Measurements from ENCODE around the gene SFMBT2.

The SFMBT2 gene

DNA sequence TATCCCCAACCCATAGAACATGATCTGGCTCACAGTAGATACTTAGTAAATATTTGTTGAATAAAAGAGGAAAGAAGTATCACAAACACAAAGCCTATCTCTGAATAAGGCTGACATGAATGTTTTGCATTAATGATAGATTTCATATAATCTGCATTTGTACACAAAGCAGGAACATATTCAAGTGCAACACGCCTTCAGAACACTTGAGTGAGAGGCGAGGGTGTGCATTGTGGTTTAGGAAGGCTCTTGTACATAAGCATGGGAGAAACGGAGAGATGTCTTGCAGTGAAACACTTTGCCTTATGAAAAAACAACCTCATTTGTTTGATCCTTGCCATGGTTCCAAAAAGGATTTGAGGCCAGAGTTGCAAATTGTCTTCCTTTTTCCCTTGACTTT is 14.1 kb upstream of the SFMBT2 start:
- TF ChIP-seq ZFX (IDR thresholded peaks at IDR 0.05; ENCODE audit: borderline replicate concordance) (no peak), CTCF (IDR thresholded peaks at IDR 0.05) (no peak)
- no peak overlapping the region for H3K27ac ChIP-seq

DNA sequence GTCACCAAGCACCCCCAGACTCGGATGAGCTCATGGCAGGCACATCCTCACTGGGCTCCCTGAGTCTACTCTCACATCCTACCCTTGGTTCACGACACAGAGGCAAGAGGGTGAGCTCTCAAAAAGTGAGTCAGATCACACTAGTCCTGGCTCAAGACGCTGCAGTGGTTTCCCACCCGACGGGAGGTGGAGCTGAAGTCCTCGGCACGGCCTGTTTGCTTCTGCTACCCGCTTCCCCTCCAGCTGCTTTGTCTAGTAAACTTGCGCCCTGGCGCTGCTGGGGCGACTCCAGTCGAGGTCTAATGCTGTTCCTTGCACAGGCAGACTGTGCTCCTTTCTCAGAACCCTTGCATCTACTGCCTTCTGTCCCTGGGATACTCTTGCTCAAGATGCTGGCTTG is 13.5 kb upstream of the SFMBT2 start:
- H3K27ac ChIP-seq: no peak overlapping the region
- TF ChIP-seq CTCF (IDR thresholded peaks at IDR 0.05): no peak
- TF ChIP-seq ZFX (IDR thresholded peaks at IDR 0.05; ENCODE audit: borderline replicate concordance): no peak

- no peak for TF ChIP-seq CTCF (IDR thresholded peaks at IDR 0.05)
- H3K27ac ChIP-seq: no peak overlapping the region
Observed at GRCh38 chr10:7423521-7423920, 12.7 kb upstream of the SFMBT2 start.

DNA sequence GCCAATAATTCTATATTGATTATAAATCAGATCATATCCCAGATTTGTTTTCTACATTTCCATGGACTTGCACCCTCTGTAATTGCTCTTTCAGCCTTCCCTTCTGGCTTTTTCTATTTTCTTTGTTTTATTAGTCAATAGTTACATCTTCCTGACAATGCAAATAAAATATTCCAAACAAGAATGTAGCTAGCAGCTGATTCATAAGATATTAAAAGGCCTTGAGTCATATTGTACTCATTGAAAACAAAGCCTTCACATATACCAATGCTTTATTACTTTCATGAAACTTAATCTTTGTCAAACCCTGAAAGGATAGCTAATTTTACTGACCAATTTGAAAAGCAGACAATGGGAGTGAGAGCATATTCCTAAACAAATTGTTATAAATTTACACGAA is 10.7 kb upstream of the SFMBT2 start:
- TF ChIP-seq CTCF (IDR thresholded peaks at IDR 0.05) (no peak), ZFX (IDR thresholded peaks at IDR 0.05; ENCODE audit: borderline replicate concordance) (no peak)
- H3K27ac ChIP-seq: no peak overlapping the region

GRCh38 chr10:7419998-7420397 is 9.2 kb upstream of the SFMBT2 start:
- no peak for TF ChIP-seq CTCF (IDR thresholded peaks at IDR 0.05)
- TF ChIP-seq ZFX (IDR thresholded peaks at IDR 0.05; ENCODE audit: borderline replicate concordance): no peak
- no peak overlapping the region for H3K27ac ChIP-seq

GRCh38 chr10:7417807-7418206 is 7.0 kb upstream of the SFMBT2 start:
- TF ChIP-seq ZFX (IDR thresholded peaks at IDR 0.05; ENCODE audit: borderline replicate concordance) (no peak), CTCF (IDR thresholded peaks at IDR 0.05) (no peak)
- H3K27ac ChIP-seq: no peak overlapping the region

DNA sequence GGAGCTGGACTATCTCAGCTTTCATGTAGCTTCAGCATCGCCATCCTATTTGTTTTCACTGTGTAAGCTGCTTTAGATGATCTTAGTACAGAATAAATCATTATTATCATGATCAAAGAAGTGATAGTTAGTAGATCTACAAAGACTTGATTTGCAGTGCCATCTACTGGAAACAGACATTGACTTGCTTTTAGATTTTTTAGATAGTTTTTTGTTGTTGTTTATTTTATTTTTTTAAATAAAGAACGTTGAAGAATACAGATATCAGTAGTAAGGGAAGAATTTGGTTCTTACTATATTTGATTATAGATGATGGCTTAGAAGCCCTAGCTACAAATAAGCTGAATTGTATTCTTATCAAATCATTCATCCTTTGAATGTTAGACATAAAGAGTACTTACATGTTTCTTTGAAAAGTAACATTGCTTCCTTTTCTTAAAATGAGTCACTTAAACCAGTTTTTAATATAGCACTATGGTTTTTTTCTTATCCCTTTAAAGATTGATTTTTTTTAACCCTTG is 6.3 kb upstream of the SFMBT2 start:
- no peak for TF ChIP-seq ZFX (IDR thresholded peaks at IDR 0.05; ENCODE audit: borderline replicate concordance)
- peak; percentile 72 for TF ChIP-seq CTCF (IDR thresholded peaks at IDR 0.05)
- H3K27ac ChIP-seq: no peak overlapping the region
